ENCODE results near the gene MGAT4A. TPM values are rescaled to one million over a fixed set of nuclear protein-coding genes. Genes with fewer than 3 reads are reported as not detected.
"Not testable (repeated sequence)": the region's sequence is repeated elsewhere in the genome, so short reads cannot be mapped to it uniquely, and the experiment has no call there.

MGAT4A gene
- total RNA-seq, 1 donor from 2014 or later = 8.0 TPM

DNA sequence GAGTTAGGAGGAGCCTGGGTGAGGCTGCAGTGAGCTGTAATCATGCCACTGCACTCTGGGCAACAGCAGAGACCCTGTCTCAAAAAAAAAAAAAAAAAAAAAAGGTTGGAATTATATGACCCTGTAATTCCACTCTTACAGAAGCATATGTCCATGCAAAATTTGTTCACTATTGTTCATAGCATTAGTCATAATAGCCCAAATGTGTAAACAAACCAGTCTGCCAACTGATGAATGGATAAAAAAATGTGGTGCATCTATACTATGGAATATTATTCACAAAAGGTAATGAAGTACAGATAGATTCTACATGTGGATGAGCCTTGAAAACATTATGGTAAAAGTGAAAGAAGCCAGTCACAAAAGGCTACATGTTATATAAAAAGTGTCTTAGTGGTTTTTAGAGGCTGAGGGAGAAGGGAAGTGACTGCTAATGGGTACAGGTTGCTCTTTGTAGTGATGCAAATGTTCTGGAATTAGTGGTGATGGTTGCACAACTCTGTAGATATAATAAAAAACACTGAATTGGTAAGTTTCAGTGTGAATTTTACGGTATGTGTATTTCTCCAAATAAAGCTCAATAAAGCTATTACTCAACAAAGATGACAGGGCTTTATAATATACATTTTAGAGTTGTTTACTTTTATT, 132.0 kb downstream of the MGAT4A start:
- H3K4me3 ChIP-seq = no peak overlapping the region
- peaks cover 16 to 63% of the 10 kb centered on the region in 2 donors for H3K36me3 ChIP-seq
- intact Hi-C loops (cut with DNase I) = no loop called here
- H3K4me1 ChIP-seq = no peaks in the 10 kb centered on the region
- TF ChIP-seq, protein P1, sequence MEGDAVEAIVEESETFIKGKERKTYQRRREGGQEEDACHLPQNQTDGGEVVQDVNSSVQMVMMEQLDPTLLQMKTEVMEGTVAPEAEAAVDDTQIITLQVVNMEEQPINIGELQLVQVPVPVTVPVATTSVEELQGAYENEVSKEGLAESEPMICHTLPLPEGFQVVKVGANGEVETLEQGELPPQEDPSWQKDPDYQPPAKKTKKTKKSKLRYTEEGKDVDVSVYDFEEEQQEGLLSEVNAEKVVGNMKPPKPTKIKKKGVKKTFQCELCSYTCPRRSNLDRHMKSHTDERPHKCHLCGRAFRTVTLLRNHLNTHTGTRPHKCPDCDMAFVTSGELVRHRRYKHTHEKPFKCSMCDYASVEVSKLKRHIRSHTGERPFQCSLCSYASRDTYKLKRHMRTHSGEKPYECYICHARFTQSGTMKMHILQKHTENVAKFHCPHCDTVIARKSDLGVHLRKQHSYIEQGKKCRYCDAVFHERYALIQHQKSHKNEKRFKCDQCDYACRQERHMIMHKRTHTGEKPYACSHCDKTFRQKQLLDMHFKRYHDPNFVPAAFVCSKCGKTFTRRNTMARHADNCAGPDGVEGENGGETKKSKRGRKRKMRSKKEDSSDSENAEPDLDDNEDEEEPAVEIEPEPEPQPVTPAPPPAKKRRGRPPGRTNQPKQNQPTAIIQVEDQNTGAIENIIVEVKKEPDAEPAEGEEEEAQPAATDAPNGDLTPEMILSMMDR (IDR thresholded peaks at IDR 0.05) = no peak
- no peak overlapping the region for H3K27ac ChIP-seq
- no peak for DNase-seq (ENCODE audit: low spot score in 2 of 2)
- H3K9me3 ChIP-seq = no peaks in the 10 kb centered on the region
- no peaks in the 10 kb centered on the region for H3K27me3 ChIP-seq

DNA sequence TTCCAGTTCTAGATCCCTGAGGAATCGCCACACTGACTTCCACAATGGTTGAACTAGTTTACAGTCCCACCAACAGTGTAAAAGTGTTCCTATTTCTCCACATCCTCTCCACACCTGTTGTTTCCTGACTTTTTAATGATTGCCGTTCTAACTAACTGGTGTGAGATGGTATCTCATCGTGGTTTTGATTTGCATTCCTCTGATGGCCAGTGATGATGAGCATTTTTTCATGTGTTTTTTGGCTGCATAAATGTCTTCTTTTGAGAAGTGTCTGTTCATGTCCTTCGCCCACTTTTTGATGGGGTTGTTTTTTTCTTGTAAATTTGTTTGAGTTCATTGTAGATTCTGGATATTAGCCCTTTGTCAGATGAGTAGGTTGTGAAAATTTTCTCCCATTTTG, 136.3 kb downstream of the MGAT4A start:
- H3K4me3 ChIP-seq; H3K27me3 ChIP-seq; intact Hi-C loops (cut with DNase I); H3K4me1 ChIP-seq; DNase-seq (ENCODE audit: low spot score in 2 of 2); H3K27ac ChIP-seq; H3K9me3 ChIP-seq: not testable (repeated sequence)
- H3K36me3 ChIP-seq = peaks cover 10 to 46% of the 10 kb centered on the region in 2 donors

- TF ChIP-seq, protein P1 (IDR thresholded peaks at IDR 0.05) = no peak
- H3K27ac ChIP-seq = no peak overlapping the region
- no peak for DNase-seq (ENCODE audit: low spot score in 2 of 2)
- intact Hi-C loops (cut with DNase I) = no loop called here
- no peaks in the 10 kb centered on the region for H3K27me3 ChIP-seq
- H3K9me3 ChIP-seq = no peaks in the 10 kb centered on the region
- peaks cover 10 to 36% of the 10 kb centered on the region in 2 donors for H3K36me3 ChIP-seq
- H3K4me3 ChIP-seq = no peak overlapping the region
- H3K4me1 ChIP-seq = no peaks in the 10 kb centered on the region
These were observed 138.4 kb downstream of the MGAT4A start for GRCh38 chr2:98592565-98592964.

GRCh38 chr2:98589489-98589888, 141.4 kb downstream of the MGAT4A start:
- H3K27ac ChIP-seq = no peak overlapping the region
- intact Hi-C loops (cut with DNase I) = no loop called here
- H3K4me3 ChIP-seq = no peak overlapping the region
- TF ChIP-seq, protein P1 (IDR thresholded peaks at IDR 0.05) = no peak
- H3K36me3 ChIP-seq = peaks cover 10 to 35% of the 10 kb centered on the region in 2 donors
- no peak for DNase-seq (ENCODE audit: low spot score in 2 of 2)
- H3K27me3 ChIP-seq = no peaks in the 10 kb centered on the region
- H3K4me1 ChIP-seq = no peaks in the 10 kb centered on the region
- no peaks in the 10 kb centered on the region for H3K9me3 ChIP-seq

DNA sequence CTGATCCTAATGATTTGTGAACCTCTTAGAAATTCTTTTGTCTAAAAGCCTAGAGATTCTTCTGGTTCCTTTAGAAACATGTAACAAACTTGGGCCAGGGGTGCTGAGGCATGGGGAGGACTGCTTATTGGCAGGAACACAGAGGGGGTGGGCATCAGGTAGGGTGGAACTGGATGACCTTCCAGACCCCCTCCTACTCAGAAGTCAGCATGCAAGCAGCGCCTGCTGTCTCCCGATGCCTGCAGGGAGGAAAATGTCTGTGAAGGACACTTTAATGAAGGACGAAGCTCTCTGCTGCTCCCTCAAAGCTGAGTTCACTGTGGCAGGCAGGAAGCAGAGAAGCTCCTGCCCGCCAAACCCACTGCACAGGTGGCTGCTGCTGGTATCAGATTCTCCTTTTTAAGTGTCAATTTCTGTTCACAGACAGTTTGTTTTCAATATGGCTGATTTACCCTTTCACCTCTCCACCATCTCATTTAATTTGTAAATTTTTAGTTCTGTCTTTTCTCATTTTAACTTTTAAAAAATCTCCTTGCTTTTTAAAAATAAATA, 142.0 kb downstream of the MGAT4A start:
- DNase-seq (ENCODE audit: low spot score in 2 of 2) = no peak
- TF ChIP-seq, protein P1 (IDR thresholded peaks at IDR 0.05) = no peak
- H3K4me1 ChIP-seq = no peaks in the 10 kb centered on the region
- H3K27ac ChIP-seq = no peak overlapping the region
- no peak overlapping the region for H3K4me3 ChIP-seq
- intact Hi-C loops (cut with DNase I) = no loop called here
- no peaks in the 10 kb centered on the region for H3K27me3 ChIP-seq
- no peaks in the 10 kb centered on the region for H3K9me3 ChIP-seq
- peaks cover 10 to 41% of the 10 kb centered on the region in 2 donors for H3K36me3 ChIP-seq

DNA sequence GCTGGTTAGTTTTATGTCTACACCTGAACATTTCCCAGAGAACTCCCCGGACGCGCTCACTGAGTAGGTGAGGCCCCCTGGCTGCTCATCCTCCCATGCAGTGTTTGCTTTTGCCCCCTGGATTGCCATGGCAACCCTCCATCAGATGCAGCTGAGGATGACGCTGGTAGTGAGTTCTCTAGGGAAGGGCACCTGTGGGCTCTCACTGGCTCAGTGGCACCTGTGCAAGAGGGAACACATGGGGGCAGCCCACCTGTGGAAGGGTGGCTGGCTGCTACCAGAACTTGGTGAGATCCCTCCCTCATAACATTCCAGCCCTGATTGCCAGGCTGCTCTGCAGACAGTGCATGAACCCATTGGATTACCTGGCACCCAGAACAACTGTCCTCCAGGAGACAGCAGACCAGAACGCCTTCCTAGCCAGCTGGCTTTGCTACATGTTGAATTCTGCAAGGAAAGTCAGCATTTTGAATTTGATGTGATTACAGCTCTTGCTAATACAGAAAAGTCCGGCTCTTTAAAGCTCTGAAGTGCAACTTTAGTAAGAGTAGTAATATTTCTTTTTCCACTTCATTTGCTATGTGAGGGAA, 144.3 kb downstream of the MGAT4A start:
- peaks cover 13 to 57% of the 10 kb centered on the region in 2 donors for H3K36me3 ChIP-seq
- TF ChIP-seq, protein P1 (IDR thresholded peaks at IDR 0.05) = no peak
- intact Hi-C loops (cut with DNase I) = no loop called here

More for the DNA sequence above, 144.3 kb downstream of the MGAT4A start:
- no peak for DNase-seq (ENCODE audit: low spot score in 2 of 2)
- H3K9me3 ChIP-seq = no peaks in the 10 kb centered on the region
- H3K4me3 ChIP-seq = no peak overlapping the region
- H3K27ac ChIP-seq = no peak overlapping the region
- no peaks in the 10 kb centered on the region for H3K27me3 ChIP-seq
- no peaks in the 10 kb centered on the region for H3K4me1 ChIP-seq
